ENCODE results near the gene OR8K5. TPM values are rescaled to one million over a fixed set of nuclear protein-coding genes. Genes with fewer than 3 reads are reported as not detected.

Gene OR8K5, protein sequence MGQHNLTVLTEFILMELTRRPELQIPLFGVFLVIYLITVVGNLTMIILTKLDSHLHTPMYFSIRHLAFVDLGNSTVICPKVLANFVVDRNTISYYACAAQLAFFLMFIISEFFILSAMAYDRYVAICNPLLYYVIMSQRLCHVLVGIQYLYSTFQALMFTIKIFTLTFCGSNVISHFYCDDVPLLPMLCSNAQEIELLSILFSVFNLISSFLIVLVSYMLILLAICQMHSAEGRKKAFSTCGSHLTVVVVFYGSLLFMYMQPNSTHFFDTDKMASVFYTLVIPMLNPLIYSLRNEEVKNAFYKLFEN
- not detected in 2 replicates for total RNA-seq
- polyA plus RNA-seq, result not detected in 2 replicates

GRCh38 chr11:56160217-56160616, at the start of gene OR8K5:
TSS of gene OR8K5 (minus strand) at chr11:56160317. CDS start at chr11:56160317, 0 bp downstream.
- no peak for DNase-seq (ENCODE audit: low read depth in 1 of 2, low spot score in 1 of 2)
- TF ChIP-seq CTCF (IDR thresholded peaks at IDR 0.05; ENCODE audit: low read depth, low read length), result no peak
- no peaks in the 10 kb centered on the region for H3K9me3 ChIP-seq (ENCODE audit: low read depth)

GRCh38 chr11:56207790-56208189, 47.7 kb upstream of the OR8K5 start:
- H3K4me1 ChIP-seq (ENCODE audit: low read depth), result no peaks in the 10 kb centered on the region
- no peaks in the 10 kb centered on the region for H3K9me3 ChIP-seq (ENCODE audit: low read depth)
- DNase-seq (ENCODE audit: low read depth in 1 of 2, low spot score in 1 of 2), result no peak
- H3K27ac ChIP-seq, result no peak overlapping the region
- H3K4me3 ChIP-seq, result no peak overlapping the region
- no peaks in the 10 kb centered on the region for H3K36me3 ChIP-seq
- H3K27me3 ChIP-seq, result no peaks in the 10 kb centered on the region
- no peak for TF ChIP-seq CTCF (IDR thresholded peaks at IDR 0.05; ENCODE audit: low read depth, low read length)

More at GRCh38 chr11:56160217-56160616, at the start of gene OR8K5:
- H3K27me3 ChIP-seq, result no peaks in the 10 kb centered on the region
- no peaks in the 10 kb centered on the region for H3K36me3 ChIP-seq
- H3K27ac ChIP-seq, result no peak within 1 kb of the TSS
- no peaks in the 10 kb centered on the region for H3K4me1 ChIP-seq (ENCODE audit: low read depth)
- no peak within 1 kb of the TSS for H3K4me3 ChIP-seq

DNA sequence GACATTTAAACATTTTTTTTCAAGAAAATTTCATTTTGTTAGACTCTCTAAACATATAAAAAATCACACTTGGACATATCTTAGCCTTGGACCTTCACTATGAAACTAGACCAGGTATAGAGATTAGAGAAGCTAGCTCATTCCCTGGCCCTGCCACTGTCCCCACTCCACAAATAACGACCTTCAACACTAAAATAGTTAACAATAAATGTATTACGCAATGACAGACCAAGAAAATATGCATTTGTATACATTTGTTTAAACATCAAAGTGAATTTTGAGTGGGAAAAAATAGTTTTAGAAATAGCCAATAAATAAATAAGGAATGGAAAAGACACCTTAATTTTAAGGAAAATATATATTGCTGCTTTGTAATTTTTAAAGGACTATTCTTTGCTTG, 37.2 kb upstream of the OR8K5 start:
- TF ChIP-seq CTCF (IDR thresholded peaks at IDR 0.05; ENCODE audit: low read depth, low read length), result no peak
- Histone ChIP-seq H3K27me3 (no peaks in the 10 kb centered on the region), H3K36me3 (no peaks in the 10 kb centered on the region), H3K4me3 (no peak overlapping the region), H3K27ac (no peak overlapping the region), H3K9me3 (ENCODE audit: low read depth) (no peaks in the 10 kb centered on the region), H3K4me1 (ENCODE audit: low read depth) (no peaks in the 10 kb centered on the region)
- DNase-seq (ENCODE audit: low read depth in 1 of 2, low spot score in 1 of 2), result no peak

DNA sequence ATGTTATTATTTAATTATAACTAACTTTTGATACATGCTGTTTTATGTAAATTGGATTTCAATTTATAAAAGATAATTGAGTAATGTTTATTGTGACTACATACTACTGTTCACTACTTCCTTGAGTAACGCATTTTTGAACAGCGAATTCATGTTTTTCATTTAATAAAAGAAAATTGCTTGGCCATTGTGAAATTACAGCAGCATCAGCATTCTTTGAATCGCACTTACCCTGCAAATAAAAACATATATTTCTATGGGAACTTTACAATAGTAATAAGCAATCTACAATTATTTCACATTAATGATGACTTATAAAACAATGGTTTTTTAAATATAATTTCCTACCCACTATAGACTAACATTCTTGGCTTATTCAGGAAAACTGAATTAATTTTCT, 36.6 kb upstream of the OR8K5 start:
- no peak for TF ChIP-seq CTCF (IDR thresholded peaks at IDR 0.05; ENCODE audit: low read depth, low read length)
- H3K4me1 ChIP-seq (ENCODE audit: low read depth), result no peaks in the 10 kb centered on the region
- no peak overlapping the region for H3K27ac ChIP-seq
- no peaks in the 10 kb centered on the region for H3K36me3 ChIP-seq
- no peaks in the 10 kb centered on the region for H3K9me3 ChIP-seq (ENCODE audit: low read depth)
- H3K27me3 ChIP-seq, result no peaks in the 10 kb centered on the region
- DNase-seq (ENCODE audit: low read depth in 1 of 2, low spot score in 1 of 2), result no peak
- H3K4me3 ChIP-seq, result no peak overlapping the region

GRCh38 chr11:56188602-56189001, 28.5 kb upstream of the OR8K5 start:
- Histone ChIP-seq H3K27ac (no peak overlapping the region), H3K36me3 (no peaks in the 10 kb centered on the region), H3K4me1 (ENCODE audit: low read depth) (no peaks in the 10 kb centered on the region), H3K4me3 (no peak overlapping the region), H3K9me3 (ENCODE audit: low read depth) (no peaks in the 10 kb centered on the region), H3K27me3 (no peaks in the 10 kb centered on the region)
- no peak for TF ChIP-seq CTCF (IDR thresholded peaks at IDR 0.05; ENCODE audit: low read depth, low read length)
- DNase-seq (ENCODE audit: low read depth in 1 of 2, low spot score in 1 of 2), result no peak
